ENCODE results near the gene DET1. TPM values are rescaled to one million over a fixed set of nuclear protein-coding genes. Genes with fewer than 3 reads are reported as not detected.
A peak's percentile ranks its signal among the peaks of the same experiment; 100 is the strongest.
"Not testable (repeated sequence)": the region's sequence is repeated elsewhere in the genome, so short reads cannot be mapped to it uniquely, and the experiment has no call there.

The DET1 gene
- total RNA-seq, 1 donor from 2014 or later, result 0.80 TPM

- ATAC-seq, result no peak
These were observed 52.6 kb downstream of the DET1 start for GRCh38 chr15:88493844-88494243.

- ATAC-seq, result peak; percentile 30
These were observed 55.3 kb downstream of the DET1 start for GRCh38 chr15:88491158-88491557.

GRCh38 chr15:88490036-88490435 is 56.4 kb downstream of the DET1 start:
- ATAC-seq, result no peak

- ATAC-seq, result no peak
These were observed 57.2 kb downstream of the DET1 start for GRCh38 chr15:88489321-88489720.

GRCh38 chr15:88487796-88488523 is 58.5 kb downstream of the DET1 start:
- ATAC-seq, result no peak

GRCh38 chr15:88487178-88487795 is 59.2 kb downstream of the DET1 start:
- ATAC-seq, result no peak

GRCh38 chr15:88484682-88485331 is 61.7 kb downstream of the DET1 start:
- peak; percentile 19 for ATAC-seq

- ATAC-seq, result no peak
These were observed 64.2 kb downstream of the DET1 start for GRCh38 chr15:88482263-88482662.

GRCh38 chr15:88480981-88481380 is 65.5 kb downstream of the DET1 start:
- no peak for ATAC-seq

- no peak for ATAC-seq
These were observed 67.3 kb downstream of the DET1 start for GRCh38 chr15:88479169-88479568.

GRCh38 chr15:88477904-88478303 is 68.6 kb downstream of the DET1 start:
- no peak for ATAC-seq

GRCh38 chr15:88477126-88477525 is 69.4 kb downstream of the DET1 start:
- no peak for ATAC-seq

- ATAC-seq, result peak; percentile 27
These were observed 69.8 kb downstream of the DET1 start for GRCh38 chr15:88476635-88477060.

- ATAC-seq, result not testable (repeated sequence)
These were observed 72.7 kb downstream of the DET1 start for GRCh38 chr15:88473661-88474293.

- no peak for ATAC-seq
These were observed 74.3 kb downstream of the DET1 start for GRCh38 chr15:88472225-88472624.

GRCh38 chr15:88470625-88471372 is 75.7 kb downstream of the DET1 start:
- no peak for ATAC-seq

- no peak for ATAC-seq
These were observed 77.2 kb downstream of the DET1 start for GRCh38 chr15:88469321-88469720.

GRCh38 chr15:88468721-88469120 is 77.8 kb downstream of the DET1 start:
- ATAC-seq, result not testable (repeated sequence)

GRCh38 chr15:88467935-88468528 is 78.4 kb downstream of the DET1 start:
- no peak for ATAC-seq

- peak; percentile 94 for ATAC-seq
These were observed 79.2 kb downstream of the DET1 start, which contains the start of the genes MRPL46 and MRPS11 for GRCh38 chr15:88467073-88467934. Gene MRPL46, minus strand, starts transcription at chr15:88467388. Its CDS starts 11 bp downstream, at chr15:88467377. Gene MRPS11, plus strand, starts transcription at chr15:88467708. Its CDS starts 10 bp downstream, at chr15:88467718.
